MG63 (cell line): ENCODE measurements around the gene ZNF180. TPM values are rescaled to one million over a fixed set of nuclear protein-coding genes. Genes with fewer than 3 reads are reported as not detected.

Source experiments
- DNase-seq: peaks from one replicate; pipeline ENCODE4 v3.0.0-alpha.2; 2020
- H3K27me3 ChIP-seq: fragments of 250-450 bp; sonication (Bioruptor Pico); 2 replicates; pipeline ENCODE4 v1.5.1; 2020; ENCODE audit warnings: mild to moderate bottlenecking, moderate library complexity
- H3K36me3 ChIP-seq: fragments of 250-450 bp; sonication (Bioruptor Pico); 2 replicates; pipeline ENCODE4 v1.5.1; 2020; ENCODE audit warnings: mild to moderate bottlenecking, moderate library complexity
- H3K4me3 ChIP-seq: fragments of 250-450 bp; sonication (Bioruptor Pico); 2 replicates; pipeline ENCODE4 v1.5.1; 2020; ENCODE audit warnings: mild to moderate bottlenecking, moderate library complexity
- H3K9me3 ChIP-seq: fragments of 250-450 bp; sonication (Bioruptor Pico); 2 replicates; pipeline ENCODE4 v1.5.1; 2020; ENCODE audit warnings: mild to moderate bottlenecking, moderate library complexity
- total RNA-seq: library from RNA; depleted of rRNA; stranded (reverse); fragments of >200 nt; shearing (Covaris generic); gene quantifications from 2 replicates; pipeline ENCODE4 v1.2.3, GENCODE V29; 2014; ENCODE audit warnings: low replicate concordance; rRNA removed

ZNF180 gene
- total RNA-seq, 1 experiment from 2014 or later = 4.4 TPM

DNA sequence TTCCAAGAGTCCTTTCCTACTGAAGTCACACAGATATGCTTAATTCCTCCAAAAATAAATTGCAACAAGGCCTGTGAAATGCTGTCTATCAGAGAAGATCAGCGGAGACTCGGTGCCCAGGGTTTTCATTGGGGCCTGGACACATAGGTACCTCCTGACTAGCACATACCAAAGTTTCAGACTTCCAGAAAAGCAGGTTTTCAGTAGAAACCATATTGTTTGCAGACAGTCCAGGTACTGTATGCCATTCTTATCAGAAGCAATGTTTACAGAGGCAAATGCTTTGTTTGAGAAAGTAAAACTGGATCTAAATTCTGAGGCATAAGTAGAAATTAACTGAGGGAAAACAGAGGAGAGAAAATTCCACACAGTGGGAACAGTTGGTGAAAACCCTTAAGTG lies 64.9 kb downstream of the ZNF180 start:
- H3K27me3 ChIP-seq = no peaks in the 10 kb centered on the region
- H3K4me3 ChIP-seq = no peak overlapping the region
- H3K9me3 ChIP-seq = peaks cover 2% of the 10 kb centered on the region
- no peaks in the 10 kb centered on the region for H3K36me3 ChIP-seq
- no peak for DNase-seq

DNA sequence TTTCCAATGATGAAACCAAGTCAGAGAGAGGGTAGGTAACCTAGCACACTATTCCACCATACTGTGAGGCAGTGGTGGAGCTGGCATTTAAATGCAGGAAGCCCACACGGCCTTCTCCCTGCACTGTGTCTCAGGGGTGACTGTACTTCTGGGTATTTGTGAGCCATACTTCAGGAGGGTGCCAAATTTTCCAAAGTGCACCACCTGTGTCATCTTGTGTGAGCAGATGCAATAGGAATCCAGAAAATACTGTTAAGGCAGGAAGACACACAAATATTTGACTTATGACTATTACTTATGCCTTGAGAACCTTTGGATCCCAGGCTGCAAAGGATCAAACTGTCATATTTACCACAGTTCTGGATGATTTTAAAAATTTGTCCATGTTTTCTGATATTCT lies 69.4 kb downstream of the ZNF180 start:
- H3K9me3 ChIP-seq = peaks cover 6% of the 10 kb centered on the region
- no peaks in the 10 kb centered on the region for H3K27me3 ChIP-seq
- no peak for DNase-seq
- no peaks in the 10 kb centered on the region for H3K36me3 ChIP-seq
- no peak overlapping the region for H3K4me3 ChIP-seq

Other genes with a start within 250 kb of the ZNF180 start
- 0.43 TPM in 1 of 2 replicates, not detected in the other for gene ZNF233, start 240.6 kb downstream of the ZNF180 start, total RNA-seq
- 0.95 and 2.3 TPM in 2 replicates for gene ZNF235, start 195.5 kb downstream of the ZNF180 start, total RNA-seq
- gene ZNF112, start 143.8 kb downstream of the ZNF180 start, total RNA-seq = 2.6 and 33.1 TPM in 2 replicates
- 1.1 and 3.2 TPM in 2 replicates for gene ZNF285, start 98.9 kb downstream of the ZNF180 start, total RNA-seq
- gene ZNF229, start 52.0 kb downstream of the ZNF180 start, total RNA-seq = not detected in 2 replicates
- not detected in 2 replicates for gene CEACAM20, start 29.2 kb upstream of the ZNF180 start, total RNA-seq
- 3.0 TPM in 1 of 2 replicates, not detected in the other for gene IGSF23, start 113.0 kb upstream of the ZNF180 start, total RNA-seq
- 120 and 141 TPM in 2 replicates for gene PVR, start 143.4 kb upstream of the ZNF180 start, total RNA-seq
- gene CEACAM19, start 171.0 kb upstream of the ZNF180 start, total RNA-seq = 0.47 and 0.69 TPM in 2 replicates
- 0.92 TPM in 1 of 2 replicates, not detected in the other for gene CEACAM16, start 198.6 kb upstream of the ZNF180 start, total RNA-seq
- 2.2 and 3.6 TPM in 2 replicates for gene BCL3, start 248.2 kb upstream of the ZNF180 start, total RNA-seq